Stimulated activated CD8-positive, alpha-beta memory T cell treated with anti-CD3 and anti-CD28 coated beads, Interleukin-12 subunit alpha, Interleukin-12 subunit beta, amount 100 ng/mL, for 4 hours (primary cell): ENCODE data around the gene KNTC1.

Experiments used
- DNase-seq: peaks from one replicate; pipeline ENCODE4 v3.0.0-alpha.2; 2020; ENCODE audit warnings: low read depth

The KNTC1 gene

GRCh38 chr12:122656298-122656697 is 129.2 kb downstream of the KNTC1 start:
- no peak for DNase-seq

- DNase-seq, result no peak
Measured at GRCh38 chr12:122659579-122659978, 132.5 kb downstream of the KNTC1 start.

- no peak for DNase-seq
Measured at GRCh38 chr12:122661246-122661645, 134.2 kb downstream of the KNTC1 start.

- DNase-seq, result no peak
Measured at GRCh38 chr12:122661938-122662337, 134.9 kb downstream of the KNTC1 start.

- no peak for DNase-seq
Measured at GRCh38 chr12:122665349-122665748, 138.3 kb downstream of the KNTC1 start.

GRCh38 chr12:122665759-122666158 is 138.7 kb downstream of the KNTC1 start:
- no peak for DNase-seq

GRCh38 chr12:122668268-122668667 is 141.2 kb downstream of the KNTC1 start:
- DNase-seq, result no peak

- DNase-seq, result no peak
Measured at GRCh38 chr12:122669397-122670070, 142.5 kb downstream of the KNTC1 start.

GRCh38 chr12:122672515-122672914 is 145.5 kb downstream of the KNTC1 start:
- DNase-seq, result no peak
